Measurements from ENCODE around the gene C2CD4A. TPM values are rescaled to one million over a fixed set of nuclear protein-coding genes. Genes with fewer than 3 reads are reported as not detected.

C2CD4A gene
- total RNA-seq, 1 donor from 2014 or later: 0.18 TPM

DNA sequence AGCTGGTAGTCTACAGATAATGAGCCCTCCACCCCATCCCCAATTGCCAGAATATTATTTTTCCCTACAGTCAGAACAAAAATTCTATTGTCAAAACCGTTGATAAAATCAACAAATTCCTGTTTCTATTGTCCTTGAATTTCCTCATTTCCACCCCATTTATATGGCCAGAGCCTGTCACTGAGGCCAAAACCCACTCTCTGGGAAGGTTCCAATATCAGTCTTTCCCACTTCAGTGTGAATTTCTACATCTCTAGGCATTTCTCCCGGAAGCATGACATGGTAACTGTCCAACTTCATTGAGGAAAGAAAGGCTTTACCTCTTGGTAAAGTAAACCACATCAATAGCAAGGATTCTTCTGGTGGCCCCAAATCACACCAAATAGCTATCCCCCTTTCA lies 41.6 kb downstream of the C2CD4A start:
- TF ChIP-seq, protein P1, sequence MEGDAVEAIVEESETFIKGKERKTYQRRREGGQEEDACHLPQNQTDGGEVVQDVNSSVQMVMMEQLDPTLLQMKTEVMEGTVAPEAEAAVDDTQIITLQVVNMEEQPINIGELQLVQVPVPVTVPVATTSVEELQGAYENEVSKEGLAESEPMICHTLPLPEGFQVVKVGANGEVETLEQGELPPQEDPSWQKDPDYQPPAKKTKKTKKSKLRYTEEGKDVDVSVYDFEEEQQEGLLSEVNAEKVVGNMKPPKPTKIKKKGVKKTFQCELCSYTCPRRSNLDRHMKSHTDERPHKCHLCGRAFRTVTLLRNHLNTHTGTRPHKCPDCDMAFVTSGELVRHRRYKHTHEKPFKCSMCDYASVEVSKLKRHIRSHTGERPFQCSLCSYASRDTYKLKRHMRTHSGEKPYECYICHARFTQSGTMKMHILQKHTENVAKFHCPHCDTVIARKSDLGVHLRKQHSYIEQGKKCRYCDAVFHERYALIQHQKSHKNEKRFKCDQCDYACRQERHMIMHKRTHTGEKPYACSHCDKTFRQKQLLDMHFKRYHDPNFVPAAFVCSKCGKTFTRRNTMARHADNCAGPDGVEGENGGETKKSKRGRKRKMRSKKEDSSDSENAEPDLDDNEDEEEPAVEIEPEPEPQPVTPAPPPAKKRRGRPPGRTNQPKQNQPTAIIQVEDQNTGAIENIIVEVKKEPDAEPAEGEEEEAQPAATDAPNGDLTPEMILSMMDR (IDR thresholded peaks at IDR 0.05; ENCODE audit: unreplicated experiment): no peak
- peaks cover 6% of the 10 kb centered on the region for H3K27me3 Mint-ChIP-seq (ENCODE audit: unreplicated experiment)

DNA sequence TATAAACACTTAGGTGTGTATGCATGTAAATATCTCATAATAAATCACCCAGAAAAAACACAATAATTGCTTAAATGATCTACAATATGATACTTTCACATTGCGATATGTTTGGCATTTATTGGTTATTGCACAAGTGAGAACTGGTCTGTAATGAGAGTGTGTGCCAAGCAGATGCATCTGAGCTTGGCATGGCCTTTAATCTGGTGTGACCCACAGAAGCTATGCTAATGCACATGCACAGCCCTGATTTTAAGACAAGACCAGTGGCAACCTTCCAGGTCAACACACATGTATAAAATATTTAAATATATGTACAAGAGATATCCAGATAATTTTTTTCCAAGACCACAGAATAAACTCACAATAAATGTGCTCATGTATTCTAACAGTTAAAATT lies 42.7 kb downstream of the C2CD4A start:
- Mint-ChIP-seq H3K9me3 (ENCODE audit: unreplicated experiment) (no peaks in the 10 kb centered on the region), H3K4me3 (ENCODE audit: unreplicated experiment) (no peak overlapping the region), H3K4me1 (ENCODE audit: unreplicated experiment) (peaks cover 49% of the 10 kb centered on the region)

More for the DNA sequence above, 41.6 kb downstream of the C2CD4A start:
- H3K4me3 Mint-ChIP-seq (ENCODE audit: unreplicated experiment): no peak overlapping the region
- no peaks in the 10 kb centered on the region for H3K9me3 Mint-ChIP-seq (ENCODE audit: unreplicated experiment)
- H3K36me3 Mint-ChIP-seq (ENCODE audit: low read depth, unreplicated experiment): peaks cover 3% of the 10 kb centered on the region
- no peak overlapping the region for H3K27ac Mint-ChIP-seq (ENCODE audit: unreplicated experiment)
- peaks cover 49% of the 10 kb centered on the region for H3K4me1 Mint-ChIP-seq (ENCODE audit: unreplicated experiment)
- no peak for DNase-seq (ENCODE audit: low spot score)

DNA sequence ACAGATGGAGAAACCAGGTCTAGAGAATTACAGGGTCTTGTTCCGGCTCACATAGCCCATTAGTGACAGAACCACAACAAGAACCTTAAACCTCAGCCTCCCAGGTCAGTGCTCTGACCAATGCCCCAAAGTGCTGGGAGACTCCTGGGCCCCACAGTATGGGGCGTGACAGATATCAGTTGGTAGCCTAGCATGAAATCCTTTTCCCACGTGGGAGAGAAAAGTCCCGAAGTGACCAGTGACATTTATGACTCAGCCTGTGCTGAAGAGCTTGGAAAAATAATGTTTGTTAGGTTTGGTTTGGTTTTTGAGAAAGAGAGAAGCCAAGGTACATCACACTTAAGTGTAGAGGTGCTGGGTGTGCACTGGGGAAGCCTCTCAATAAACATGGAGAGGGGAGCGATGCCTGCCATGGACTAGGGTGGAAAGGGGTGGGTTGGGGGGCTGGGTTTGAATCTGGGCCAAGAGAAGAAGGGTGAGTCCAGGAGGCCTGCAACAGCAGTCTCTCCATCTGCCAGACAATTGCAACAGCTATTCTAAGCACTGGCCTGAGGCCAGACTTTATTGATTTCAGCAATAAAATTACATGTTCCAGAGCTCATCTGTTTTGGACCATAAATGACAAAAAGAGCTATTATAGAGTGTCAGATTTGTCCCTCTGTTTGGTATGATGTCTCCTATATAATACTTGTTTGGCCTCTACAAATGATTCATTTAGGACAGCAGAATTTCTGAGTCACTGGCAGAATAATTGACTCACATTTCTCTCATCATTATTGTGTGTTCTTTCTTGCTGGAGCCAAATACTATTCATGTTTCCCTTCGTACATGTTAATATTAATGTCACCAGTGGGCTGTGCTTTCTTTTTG lies 43.4 kb downstream of the C2CD4A start:
- TF ChIP-seq, protein P1 (IDR thresholded peaks at IDR 0.05; ENCODE audit: unreplicated experiment): no peak
- H3K27ac Mint-ChIP-seq (ENCODE audit: unreplicated experiment): no peak overlapping the region
- peaks cover 7% of the 10 kb centered on the region for H3K27me3 Mint-ChIP-seq (ENCODE audit: unreplicated experiment)
- peaks cover 3% of the 10 kb centered on the region for H3K36me3 Mint-ChIP-seq (ENCODE audit: low read depth, unreplicated experiment)
- H3K9me3 Mint-ChIP-seq (ENCODE audit: unreplicated experiment): no peaks in the 10 kb centered on the region
- no peak for DNase-seq (ENCODE audit: low spot score)
- no peak overlapping the region for H3K4me3 Mint-ChIP-seq (ENCODE audit: unreplicated experiment)
- peaks cover 44% of the 10 kb centered on the region for H3K4me1 Mint-ChIP-seq (ENCODE audit: unreplicated experiment)

More for the DNA sequence above, 42.7 kb downstream of the C2CD4A start:
- Mint-ChIP-seq H3K27ac (ENCODE audit: unreplicated experiment) (no peak overlapping the region), H3K27me3 (ENCODE audit: unreplicated experiment) (peaks cover 7% of the 10 kb centered on the region), H3K36me3 (ENCODE audit: low read depth, unreplicated experiment) (peaks cover 3% of the 10 kb centered on the region)
- no peak for DNase-seq (ENCODE audit: low spot score)
- TF ChIP-seq, protein P1 (IDR thresholded peaks at IDR 0.05; ENCODE audit: unreplicated experiment): no peak

DNA sequence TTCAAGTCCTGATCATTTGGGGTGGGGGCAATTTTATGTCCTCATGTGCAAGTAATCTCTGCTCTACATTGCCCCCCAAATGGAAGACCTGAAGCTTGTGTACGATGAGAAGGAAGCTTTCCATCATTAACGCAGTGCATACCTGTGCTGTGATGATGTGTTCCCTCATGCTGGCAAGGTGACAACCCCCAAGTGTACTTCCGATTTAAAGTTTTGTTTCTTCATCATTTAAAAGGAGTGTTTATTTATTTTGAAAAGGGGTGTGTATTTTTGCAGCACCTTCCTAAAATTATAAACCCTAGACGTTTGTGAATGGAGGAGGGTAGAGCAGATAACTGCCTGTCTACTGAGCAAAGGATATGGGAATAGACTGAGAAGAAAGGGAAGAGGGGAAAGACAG lies 45.3 kb downstream of the C2CD4A start:
- TF ChIP-seq, protein P1 (IDR thresholded peaks at IDR 0.05; ENCODE audit: unreplicated experiment): no peak

More for the DNA sequence above, 45.3 kb downstream of the C2CD4A start:
- Mint-ChIP-seq H3K9me3 (ENCODE audit: unreplicated experiment) (no peaks in the 10 kb centered on the region), H3K36me3 (ENCODE audit: low read depth, unreplicated experiment) (peaks cover 3% of the 10 kb centered on the region), H3K27me3 (ENCODE audit: unreplicated experiment) (peaks cover 8% of the 10 kb centered on the region), H3K27ac (ENCODE audit: unreplicated experiment) (peak overlapping the region; percentile 30), H3K4me1 (ENCODE audit: unreplicated experiment) (peaks cover 43% of the 10 kb centered on the region), H3K4me3 (ENCODE audit: unreplicated experiment) (peak overlapping the region; percentile 44)
- DNase-seq (ENCODE audit: low spot score): no peak

Measured in endothelial cell (in vitro differentiated cells).